Anterior cingulate cortex (tissue), 58 donors: ENCODE measurements around the gene FXYD5.

Experiments used
- DNase-seq, 58 donors: peaks; one replicate each; lab custom pipeline; 2025; lab: John Stamatoyannopoulos, UW

Gene FXYD5

GRCh38 chr19:35135389-35135909 is 19.1 kb upstream of the FXYD5 start:
- DNase-seq, result peak in 56 of 58 donors; percentile 18 to 88 (median 74)

GRCh38 chr19:35136231-35136630 is 18.3 kb upstream of the FXYD5 start:
- no peak for DNase-seq

GRCh38 chr19:35136977-35137702 is 17.4 kb upstream of the FXYD5 start:
- DNase-seq, result no peak

- DNase-seq, result peak in 22 of 58 donors; percentile 21 to 71 (median 44)
Measured at GRCh38 chr19:35138305-35138892, 16.1 kb upstream of the FXYD5 start, which contains the start of gene FXYD1. Gene FXYD1 (plus strand): TSS chr19:35138824. CDS start chr19:35140080, 1,256 bp downstream.

- no peak for DNase-seq
Measured at GRCh38 chr19:35140207-35140961, 14.2 kb upstream of the FXYD5 start.

- DNase-seq, result peak in 57 of 58 donors; percentile 44 to 98 (median 92)
Measured at GRCh38 chr19:35140962-35141836, 13.3 kb upstream of the FXYD5 start.

GRCh38 chr19:35141837-35142605 is 12.5 kb upstream of the FXYD5 start:
- peak in 1 of 58 donors; percentile 29 for DNase-seq

GRCh38 chr19:35142606-35143230 is 11.8 kb upstream of the FXYD5 start:
- DNase-seq, result peak in 41 of 58 donors; percentile 14 to 74 (median 42)

GRCh38 chr19:35143231-35143715 is 11.3 kb upstream of the FXYD5 start, which contains the start of gene FXYD7:
Gene FXYD7 (plus strand): TSS chr19:35143255. CDS start chr19:35143334, 79 bp downstream.
- DNase-seq, result peak in 22 of 58 donors; percentile 21 to 61 (median 38)

- DNase-seq, result no peak
Measured at GRCh38 chr19:35143818-35144217, 10.7 kb upstream of the FXYD5 start.

- DNase-seq, result peak in 1 of 58 donors; percentile 18
Measured at GRCh38 chr19:35144259-35144599, 10.3 kb upstream of the FXYD5 start.

- DNase-seq, result peak in 20 of 58 donors; percentile 14 to 62 (median 31)
Measured at GRCh38 chr19:35144600-35145436, 9.7 kb upstream of the FXYD5 start.

GRCh38 chr19:35146746-35147459 is 7.6 kb upstream of the FXYD5 start:
- no peak for DNase-seq

GRCh38 chr19:35149463-35149862 is 5.1 kb upstream of the FXYD5 start:
- DNase-seq, result no peak

GRCh38 chr19:35150445-35150844 is 4.1 kb upstream of the FXYD5 start:
- DNase-seq, result no peak

- DNase-seq, result no peak
Measured at GRCh38 chr19:35151273-35152065, 3.1 kb upstream of the FXYD5 start.
